GM12878 (cell line): ENCODE results near the gene SLC35G2. TPM values are rescaled to one million over a fixed set of nuclear protein-coding genes. Genes with fewer than 3 reads are reported as not detected.

Experiments used
- ATAC-seq: fragments of 200-7000 bp; cut with Tn5 transposase; 3 replicates; pipeline ENCODE4 v1.9.1; 2020; ENCODE audit warnings: mild to moderate bottlenecking, moderate library complexity
- BruUV-seq: library from RNA; stranded (reverse); fragments of 400-500 nt; replicated peaks from 2 replicates; lab custom pipeline; 2021; lab: Mats Ljungman, UMichigan
- CTCF ChIA-PET: fragments of 300-600 bp; sonication (Branson Sonifier 250); formaldehyde crosslinking; extraction: SDS; loops from one replicate; lab custom pipeline; 2021; ENCODE audit warnings: inconsistent platforms; lab: Yijun Ruan, JAX
- POLR2A ChIA-PET: fragments of 350-600 bp; formaldehyde crosslinking; extraction: SDS; loops from one replicate; lab custom pipeline; 2021; ENCODE audit warnings: inconsistent platforms; lab: Charles Lee
- RAD21 ChIA-PET: fragments of 300-600 bp; sonication (Branson Sonifier 250); formaldehyde crosslinking; loops from one replicate; lab custom pipeline; 2023; ENCODE audit warnings: antibody characterized with exemption; ENCODE audit not compliant: unreplicated experiment; lab: Charles Lee
- SMC1A ChIA-PET: fragments of 300-600 bp; sonication (Branson Sonifier 250); formaldehyde crosslinking; loops from one replicate; lab custom pipeline; 2023; ENCODE audit not compliant: unreplicated experiment, uncharacterized antibody; lab: Charles Lee
- DNase-seq: peaks from one replicate; pipeline ENCODE4 v3.0.0-alpha.2; 2011; ENCODE audit warnings: low read depth, low spot score
- FAIRE-seq: peaks from 3 replicates; lab custom pipeline; 2011; peaks lifted over from hg19 to GRCh38; lab: Jason Lieb, UNC
- H2AFZ ChIP-seq: 2 replicates; pipeline ENCODE4 v1.6.0; 2011; ENCODE audit warnings: low read depth, low read length, control low read depth; ENCODE audit not compliant: control insufficient read depth
- H3K27ac ChIP-seq: 2 replicates; pipeline ENCODE4 v1.5.1; 2011; ENCODE audit warnings: control low read depth; ENCODE audit not compliant: control insufficient read depth, insufficient read depth
- H3K27me3 ChIP-seq, 2 experiments: replicated peaks in 1 of 2; 2 replicates each; pipeline versions ENCODE4 v1.6.0 to v1.6.1; 2011; ENCODE audit warnings: low read length in 1 of 2; ENCODE audit not compliant: control insufficient read depth in 2 of 2, insufficient read depth in 2 of 2
- H3K36me3 ChIP-seq, 2 experiments: 2 replicates each; pipeline ENCODE4 v1.5.1; 2011; ENCODE audit warnings: low read length in 1 of 2; ENCODE audit not compliant: control insufficient read depth in 2 of 2, insufficient read depth in 2 of 2
- H3K4me1 ChIP-seq: 2 replicates; pipeline ENCODE4 v1.6.1; 2011; ENCODE audit warnings: mild to moderate bottlenecking, low read length, moderate library complexity, mixed read lengths; ENCODE audit not compliant: control insufficient read depth, insufficient read depth
- H3K4me2 ChIP-seq: 2 replicates; pipeline ENCODE4 v1.6.0; 2011; ENCODE audit warnings: control low read depth; ENCODE audit not compliant: control insufficient read depth, insufficient read depth
- H3K4me3 ChIP-seq: fragments of 200-600 bp; sonication (generic); 2 replicates; pipeline ENCODE4 v1.5.1; 2016
- H3K79me2 ChIP-seq: 2 replicates; pipeline ENCODE4 v1.6.0; 2011; ENCODE audit warnings: low read length; ENCODE audit not compliant: control insufficient read depth, insufficient read depth
- H3K9ac ChIP-seq: 2 replicates; pipeline ENCODE4 v1.8.0; 2011; ENCODE audit warnings: low read length, control low read depth, mixed read lengths; ENCODE audit not compliant: control insufficient read depth, insufficient read depth
- H3K9me3 ChIP-seq: replicated peaks from 3 replicates; pipeline ENCODE4 v1.5.1; 2011; ENCODE audit warnings: mild to moderate bottlenecking, low read length; ENCODE audit not compliant: control insufficient read depth, insufficient read depth
- H4K20me1 ChIP-seq: 2 replicates; pipeline ENCODE4 v1.6.0; 2011; ENCODE audit not compliant: control insufficient read depth, insufficient read depth
- ASH2L ChIP-seq: fragments of 300-600, 200-600 bp; sonication (generic); IDR thresholded peaks from 2 replicates; pipeline ENCODE4 v1.6.1; 2017; ENCODE audit warnings: low read depth, mild to moderate bottlenecking, borderline replicate concordance
- CBFB ChIP-seq: IDR thresholded peaks from 2 replicates; pipeline ENCODE4 v1.6.1; 2016; ENCODE audit warnings: antibody characterized with exemption, low read depth
- CTCF ChIP-seq, 3 experiments: IDR thresholded peaks in 2 of 3; conservative IDR thresholded peaks in 1 of 3; 2 replicates each; pipeline ENCODE4 v1.5.1; 2011; ENCODE audit warnings: low read depth in 3 of 3, low read length in 3 of 3, mild to moderate bottlenecking in 3 of 3, control low read depth in 2 of 3, moderate library complexity in 2 of 3, inconsistent platforms in 1 of 3, mixed read lengths in 1 of 3; ENCODE audit not compliant: control insufficient read depth in 2 of 3, insufficient read depth in 1 of 3; ENCODE audit errors: extremely low read depth in 1 of 3
- HDAC6 ChIP-seq: fragments of 200-600 bp; sonication (generic); IDR thresholded peaks from one replicate; pipeline ENCODE4 v1.8.0; 2017; ENCODE audit warnings: antibody characterized with exemption; ENCODE audit not compliant: unreplicated experiment
- IKZF1 ChIP-seq: fragments of 450-650 bp; conservative IDR thresholded peaks from 2 replicates; pipeline ENCODE4 v1.6.1; 2017; ENCODE audit warnings: antibody characterized with exemption, mild to moderate bottlenecking
- MTA3 ChIP-seq: IDR thresholded peaks from 2 replicates; pipeline ENCODE4 v1.6.1; 2012; ENCODE audit warnings: low read length, inconsistent platforms, borderline replicate concordance
- MXI1 ChIP-seq: fragments of 150-350 bp; IDR thresholded peaks from 2 replicates; pipeline ENCODE4 v1.6.1; 2011; ENCODE audit warnings: low read depth, mild to moderate bottlenecking, inconsistent platforms, low read length, improper control_type of control experiment
- NKRF ChIP-seq: fragments of 450-650 bp; conservative IDR thresholded peaks from 2 replicates; pipeline ENCODE4 v1.6.1; 2017; ENCODE audit warnings: mild to moderate bottlenecking, moderate library complexity
- NR2C2 ChIP-seq: IDR thresholded peaks from 2 replicates; pipeline ENCODE4 v1.6.1; 2011; ENCODE audit warnings: borderline replicate concordance, low read depth; ENCODE audit not compliant: control insufficient read depth, insufficient read length
- POLR2AphosphoS5 ChIP-seq: IDR thresholded peaks from 2 replicates; pipeline ENCODE4 v1.6.1; 2011; ENCODE audit warnings: mild to moderate bottlenecking, low read length, inconsistent platforms
- RB1 ChIP-seq: fragments of 450-650 bp; formaldehyde crosslinking; IDR thresholded peaks from 2 replicates; pipeline ENCODE4 v1.6.1; 2017; ENCODE audit warnings: mild to moderate bottlenecking, borderline replicate concordance
- RUNX3 ChIP-seq: IDR thresholded peaks from 2 replicates; pipeline ENCODE4 v1.6.1; 2012; ENCODE audit warnings: low read length, inconsistent platforms
- SIN3A ChIP-seq: IDR thresholded peaks from 2 replicates; pipeline ENCODE4 v1.6.1; 2012; ENCODE audit warnings: low read depth, low read length, improper control_type of control experiment
- SP1 ChIP-seq: IDR thresholded peaks from one replicate; pipeline ENCODE4 v1.6.1; 2011; ENCODE audit warnings: low read depth, low read length
- TBL1XR1 ChIP-seq: IDR thresholded peaks from 2 replicates; pipeline ENCODE4 v1.6.1; 2012; ENCODE audit warnings: low read depth, low read length, improper control_type of control experiment
- TCF12 ChIP-seq: IDR thresholded peaks from 2 replicates; pipeline ENCODE4 v1.6.1; 2011; ENCODE audit warnings: low read depth, mild to moderate bottlenecking, low read length
- ZBTB40 ChIP-seq: fragments of 450-650 bp; IDR thresholded peaks from 2 replicates; pipeline ENCODE4 v1.6.1; 2016; ENCODE audit warnings: mild to moderate bottlenecking, moderate library complexity, borderline replicate concordance
- ZNF384 ChIP-seq: IDR thresholded peaks from 2 replicates; pipeline ENCODE4 v1.6.1; 2012; ENCODE audit warnings: low read depth, mild to moderate bottlenecking, low read length, improper control_type of control experiment, borderline replicate concordance
- WGBS: methylation state at CpG from one replicate; pipeline ENCODE4 v1.1.6; 2016; ENCODE audit warnings: low lambda C conversion rate; ENCODE audit not compliant: insufficient replicate concordance, insufficient coverage; ENCODE audit errors: missing lambda C conversion rate; 5-methylcytosine and 5-hydroxymethylcytosine counted together
- in situ Hi-C: fragments of 300-500 bp; cut with MboI; formaldehyde crosslinking; loops from 9 replicates; pipeline ENCODE4 v1.14.3; 2018; ENCODE audit warnings: mixed read lengths
- intact Hi-C: fragments of 100-400 bp; cut with micrococcal nuclease; formaldehyde crosslinking; loops from one replicate; pipeline ENCODE4 v1.14.2; 2022; ENCODE audit not compliant: unreplicated experiment
- polyA plus RNA-seq, 11 experiments: library from polyadenylated mRNA; depleted of rRNA in 4 of 11; unstranded in 6 of 11; stranded (reverse) in 5 of 11; fragments of >200 nt; fragmentation: Nextera tagmentation in 4 of 11; fragmentation: Illumina TruSeq in 1 of 11; extraction: Ambion mirVana in 4 of 11; extraction: Trizol in 1 of 11; gene quantifications; 1 replicate in 1 of 11; 2 replicates in 10 of 11; pipeline versions ENCODE4 v1.2.1 to v1.2.3, GENCODE V29; 2011 to 2016; ENCODE audit warnings: inconsistent platforms in 2 of 11, missing spikeins in 2 of 11, low read depth in 1 of 11
- total RNA-seq, 4 experiments: library from RNA; depleted of rRNA in 3 of 4; stranded (reverse); fragments of >200 nt in 3 of 4; fragmentation: Illumina TruSeq in 1 of 4; extraction: Trizol in 1 of 4; gene quantifications; 2 replicates each; pipeline versions ENCODE4 v1.2.1 to v1.2.3, GENCODE V29; 2013 to 2021

Gene SLC35G2
- total and polyA plus RNA-seq, 10 of the 15 experiments (the other 5 are each of a cell fraction or from before 2014, with no cell fraction given) = 0.11 to 1.9 (median 0.27) TPM

- no peak overlapping the region for H3K27ac ChIP-seq
- ChIA-PET SMC1A (no interaction called here), POLR2A (no interaction called here), RAD21 (no interaction called here)
- no peak overlapping the region for H3K9ac ChIP-seq
- no peak for DNase-seq
- in situ Hi-C loops (no loop called here), intact Hi-C loops (no loop called here)
- H3K79me2 ChIP-seq = no peaks in the 10 kb centered on the region
- no TSS peak for BruUV-seq
- H3K36me3 ChIP-seq = no peaks in the 10 kb centered on the region
- no peak for ATAC-seq
- H4K20me1 ChIP-seq = no peaks in the 10 kb centered on the region
- no peak overlapping the region for H3K4me3 ChIP-seq
- H2AFZ ChIP-seq = no peak overlapping the region
- no peaks in the 10 kb centered on the region for H3K4me1 ChIP-seq
- WGBS = 74% methylated on average over 3 of the region's 3 CpGs
- H3K27me3 ChIP-seq = no peaks in the 10 kb centered on the region
- no peak for TF ChIP-seq IKZF1
- no peak for TF ChIP-seq NKRF
- TF ChIP-seq MXI1 = no peak
- no peak for TF ChIP-seq ZBTB40
- no peak for TF ChIP-seq TBL1XR1
- TF ChIP-seq TCF12 = no peak
- no peak for TF ChIP-seq HDAC6
- TF ChIP-seq NR2C2 = no peak
- TF ChIP-seq ASH2L = no peak
- no peak for TF ChIP-seq SIN3A
- TF ChIP-seq CBFB = no peak
- no peak for TF ChIP-seq SP1
- no peak for TF ChIP-seq RB1
- TF ChIP-seq POLR2AphosphoS5 = no peak
- no peak for TF ChIP-seq RUNX3
- TF ChIP-seq MTA3 = no peak
- TF ChIP-seq ZNF384 = no peak
- no peak for TF ChIP-seq CTCF (IDR thresholded peaks at IDR 0.05 in 2 of 3, conservative IDR thresholded peaks at IDR 0.05 in 1 of 3; ENCODE audit: control insufficient read depth in 2 of 3, extremely low read depth in 1 of 3, insufficient read depth in 1 of 3, low read depth in 3 of 3, low read length in 3 of 3)
- TF ChIP-seq, all 136 proteins: peak for 0
- H3K9me3 ChIP-seq = no peaks in the 10 kb centered on the region
- H3K4me2 ChIP-seq = no peak overlapping the region
- no peak for FAIRE-seq
- CTCF ChIA-PET = no interaction called here
Observed at GRCh38 chr3:136811701-136812100, 7.2 kb upstream of the SLC35G2 start.
